ENCODE measurements around the gene ITPRIPL1.
"Not testable (repeated sequence)": the region's sequence is repeated elsewhere in the genome, so short reads cannot be mapped to it uniquely, and the experiment has no call there.

ITPRIPL1 gene

GRCh38 chr2:96325041-96325883 is at the start of gene ITPRIPL1:
Gene ITPRIPL1 (plus strand): TSS chr2:96325317. CDS start chr2:96325840, 523 bp downstream.
- FAIRE-seq (no peak), DNase-seq (ENCODE audit: low spot score) (no peak)

GRCh38 chr2:96276787-96277499 is 48.2 kb upstream of the ITPRIPL1 start:
- no peak for FAIRE-seq
- DNase-seq (ENCODE audit: low spot score): no peak

- FAIRE-seq (no peak), DNase-seq (ENCODE audit: low spot score) (no peak)
Measured at GRCh38 chr2:96287273-96287856, 37.8 kb upstream of the ITPRIPL1 start.

GRCh38 chr2:96291751-96292150 is 33.4 kb upstream of the ITPRIPL1 start:
- FAIRE-seq: no peak
- DNase-seq (ENCODE audit: low spot score): no peak

- FAIRE-seq; DNase-seq (ENCODE audit: low spot score): not testable (repeated sequence)
Measured at GRCh38 chr2:96294271-96294670, 30.8 kb upstream of the ITPRIPL1 start.

GRCh38 chr2:96296925-96297324 is 28.2 kb upstream of the ITPRIPL1 start:
- no peak for DNase-seq (ENCODE audit: low spot score)
- FAIRE-seq: no peak

GRCh38 chr2:96301865-96302264 is 23.3 kb upstream of the ITPRIPL1 start:
- FAIRE-seq (no peak), DNase-seq (ENCODE audit: low spot score) (no peak)

- DNase-seq (ENCODE audit: low spot score) (no peak), FAIRE-seq (no peak)
Measured at GRCh38 chr2:96304606-96305005, 20.5 kb upstream of the ITPRIPL1 start.

GRCh38 chr2:96305091-96305978 is 19.8 kb upstream of the ITPRIPL1 start, which contains the start of gene SNRNP200:
Gene SNRNP200 (minus strand): TSS chr2:96305546. CDS start chr2:96305437, 109 bp downstream.
- FAIRE-seq (no peak), DNase-seq (ENCODE audit: low spot score) (peak; percentile 69)

GRCh38 chr2:96305979-96306308 is 19.2 kb upstream of the ITPRIPL1 start:
- DNase-seq (ENCODE audit: low spot score) (no peak), FAIRE-seq (no peak)

GRCh38 chr2:96306370-96306769 is 18.7 kb upstream of the ITPRIPL1 start:
- DNase-seq (ENCODE audit: low spot score) (no peak), FAIRE-seq (no peak)

- FAIRE-seq (no peak), DNase-seq (ENCODE audit: low spot score) (no peak)
Measured at GRCh38 chr2:96308248-96308647, 16.9 kb upstream of the ITPRIPL1 start.

- FAIRE-seq (no peak), DNase-seq (ENCODE audit: low spot score) (no peak)
Measured at GRCh38 chr2:96315005-96315399, 10.1 kb upstream of the ITPRIPL1 start.

- FAIRE-seq (no peak), DNase-seq (ENCODE audit: low spot score) (peak; percentile 68)
Measured at GRCh38 chr2:96315400-96316071, 9.6 kb upstream of the ITPRIPL1 start.

- FAIRE-seq (no peak), DNase-seq (ENCODE audit: low spot score) (no peak)
Measured at GRCh38 chr2:96316999-96317398, 8.1 kb upstream of the ITPRIPL1 start.

GRCh38 chr2:96317584-96317997 is 7.5 kb upstream of the ITPRIPL1 start:
- FAIRE-seq (no peak), DNase-seq (ENCODE audit: low spot score) (no peak)

- no peak for FAIRE-seq
Measured at GRCh38 chr2:96318723-96319122, 6.4 kb upstream of the ITPRIPL1 start.

GRCh38 chr2:96319396-96319795 is 5.7 kb upstream of the ITPRIPL1 start:
- FAIRE-seq (no peak), DNase-seq (ENCODE audit: low spot score) (no peak)

More at GRCh38 chr2:96318723-96319122, 6.4 kb upstream of the ITPRIPL1 start:
- no peak for DNase-seq (ENCODE audit: low spot score)

- FAIRE-seq (no peak), DNase-seq (ENCODE audit: low spot score) (no peak)
Measured at GRCh38 chr2:96320326-96320725, 4.8 kb upstream of the ITPRIPL1 start.

All from RCC 7860 (cell line).